ENCODE measurements around the gene KCNJ12.
"Not testable (repeated sequence)": the region's sequence is repeated elsewhere in the genome, so short reads cannot be mapped to it uniquely, and the experiment has no call there.

KCNJ12 gene

DNA sequence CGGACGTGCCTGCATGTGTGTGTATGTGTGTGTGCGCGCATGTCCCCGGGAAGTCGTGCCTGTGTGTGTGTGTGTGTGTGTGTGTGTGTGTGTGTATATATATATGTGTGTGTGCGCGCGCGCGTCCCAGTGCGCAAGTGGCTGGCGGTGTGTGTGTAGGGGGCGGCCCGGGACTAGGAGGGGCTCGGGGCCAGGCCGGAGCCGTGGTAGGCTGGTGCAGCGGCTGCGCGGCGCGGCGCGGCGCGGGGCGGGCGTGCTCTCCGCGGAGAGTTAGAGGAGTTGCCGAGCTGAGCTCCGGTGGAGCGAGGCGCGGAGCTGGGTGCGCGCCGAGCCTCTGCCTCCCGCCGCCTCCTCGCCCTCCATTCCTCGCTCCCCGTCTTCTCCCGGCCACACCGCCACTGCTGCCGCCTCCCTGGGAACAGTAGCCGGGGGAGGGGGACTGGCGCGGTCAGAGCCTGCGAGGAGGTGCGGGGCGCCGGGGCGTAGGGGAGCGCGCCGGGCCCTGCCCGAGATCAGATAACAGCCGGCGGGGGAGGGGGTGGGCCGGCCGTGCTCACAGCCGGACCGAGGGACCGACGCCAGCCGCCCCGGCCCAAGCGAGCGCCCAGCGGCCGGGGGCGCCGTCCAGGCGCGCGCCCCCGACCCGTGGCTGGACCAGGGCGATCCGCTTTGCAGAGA is at the start of gene KCNJ12:
KCNJ12 (plus strand) TSS at position 277 of the 678 bp plus-strand sequence. CDS start 38,986 bp downstream, outside the sequence.
- peak within 1 kb of the TSS; percentile 51 for H3K4me3 ChIP-seq (ENCODE audit: low read depth, low read length)

DNA sequence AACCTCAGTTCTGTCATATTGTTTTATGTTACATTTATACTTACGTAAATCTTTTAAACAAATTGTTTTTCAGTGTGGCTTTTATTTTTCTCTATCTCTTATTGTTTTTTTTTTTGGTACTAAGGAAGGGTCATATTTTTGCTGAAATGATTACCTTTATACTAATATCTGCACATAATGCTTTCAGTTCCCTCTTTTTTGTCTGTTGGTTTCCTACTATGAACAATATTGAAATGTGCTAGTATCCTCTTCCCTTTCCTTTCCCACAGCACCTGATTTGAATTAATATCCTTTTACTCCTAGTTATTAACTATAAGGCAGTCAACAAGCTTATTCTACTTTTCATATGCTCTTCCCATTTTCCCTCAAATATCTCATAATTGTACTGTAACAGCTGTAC is 48.2 kb upstream of the KCNJ12 start:
- H3K4me3 ChIP-seq (ENCODE audit: low read depth, low read length), result not testable (repeated sequence)

DNA sequence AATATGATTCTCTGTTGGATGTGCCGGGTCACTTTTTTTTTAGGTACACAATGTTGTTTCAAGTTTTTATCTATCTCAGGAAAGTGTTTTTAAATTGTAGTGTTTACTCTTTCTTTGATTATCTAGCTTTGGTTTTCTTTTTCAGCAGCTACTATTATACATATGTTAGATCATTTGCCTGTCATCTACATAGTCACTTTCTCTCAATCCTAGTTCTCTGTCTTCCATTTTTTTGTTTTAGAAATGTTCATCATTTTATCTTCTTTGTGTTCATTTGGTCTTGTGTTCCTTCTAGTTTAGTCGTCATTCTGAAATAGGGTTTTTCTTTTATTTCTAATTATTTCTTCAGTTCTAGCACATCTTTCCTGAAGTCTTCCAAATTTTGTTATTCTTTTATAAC is 47.4 kb upstream of the KCNJ12 start:
- H3K4me3 ChIP-seq (ENCODE audit: low read depth, low read length), result not testable (repeated sequence)

DNA sequence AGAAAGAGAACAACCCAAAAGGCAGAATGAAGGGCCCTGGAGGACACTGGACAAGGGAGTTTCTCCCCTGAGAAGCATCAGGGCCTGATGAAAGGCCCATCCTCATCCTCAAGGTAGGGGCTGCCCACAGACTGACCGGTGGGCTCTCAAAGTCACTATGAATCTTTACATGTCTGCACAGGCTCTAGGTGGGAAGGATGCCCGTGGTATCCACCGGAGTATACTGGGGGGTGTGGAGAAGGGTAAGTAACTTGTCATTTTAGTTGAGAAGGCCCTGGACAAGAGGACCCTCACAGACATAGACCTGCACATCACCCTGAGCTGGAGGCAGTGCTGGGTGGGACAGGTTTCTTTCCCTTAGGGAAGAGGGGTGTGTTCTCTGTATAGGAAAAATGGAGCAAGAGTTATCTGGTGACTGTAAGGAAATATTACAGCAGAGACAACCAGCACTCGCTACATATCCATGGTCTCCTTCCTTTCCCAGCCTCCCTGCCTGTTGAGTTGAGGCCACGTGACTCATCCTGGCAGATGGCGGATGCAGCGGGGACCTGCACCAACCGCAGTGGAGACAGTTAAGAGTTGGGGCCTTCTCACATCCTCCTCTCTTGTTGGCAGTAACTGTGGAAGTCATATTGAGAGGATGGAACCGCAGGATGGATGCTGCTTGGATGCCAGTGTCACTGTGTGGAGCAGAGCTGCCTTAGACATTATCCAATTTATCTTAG is 45.6 kb upstream of the KCNJ12 start:
- H3K4me3 ChIP-seq (ENCODE audit: low read depth, low read length), result no peak overlapping the region

DNA sequence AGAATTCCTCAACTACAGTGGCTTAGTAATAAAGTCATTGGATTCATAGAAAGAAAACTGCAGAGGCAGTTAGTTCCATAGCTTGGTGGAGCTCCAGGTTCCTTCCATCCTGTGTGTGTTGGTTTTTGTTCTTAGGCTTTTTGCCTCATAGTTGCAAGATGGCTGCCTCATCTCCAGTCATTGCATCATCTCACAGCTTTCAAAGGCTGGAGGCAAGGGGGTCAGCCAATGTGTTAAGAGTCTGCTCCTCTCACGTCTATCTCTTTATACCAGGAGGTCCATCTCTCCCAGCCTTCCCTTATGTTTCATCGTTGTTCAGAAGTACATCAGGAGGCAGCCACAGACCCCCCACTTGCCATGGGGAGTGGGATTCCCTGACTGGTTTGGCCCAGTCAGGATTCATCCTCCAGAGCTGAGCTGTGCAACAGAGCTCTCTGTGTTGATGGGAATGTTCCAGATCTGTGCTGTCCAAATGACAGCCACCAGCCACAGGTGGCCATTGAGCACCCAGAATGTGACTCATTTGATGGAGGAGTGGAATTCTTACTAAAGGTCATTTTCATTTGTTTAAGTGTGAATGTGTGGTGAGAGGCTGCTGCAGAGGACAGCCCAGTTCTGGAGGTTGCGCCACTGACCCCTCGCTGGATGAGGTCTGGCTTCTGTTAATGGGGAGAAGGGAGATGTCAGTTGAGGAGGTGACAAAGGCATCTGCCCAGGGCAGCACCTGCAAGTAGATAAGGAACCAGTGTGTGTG is 39.4 kb upstream of the KCNJ12 start:
- H3K4me3 ChIP-seq (ENCODE audit: low read depth, low read length), result not testable (repeated sequence)

DNA sequence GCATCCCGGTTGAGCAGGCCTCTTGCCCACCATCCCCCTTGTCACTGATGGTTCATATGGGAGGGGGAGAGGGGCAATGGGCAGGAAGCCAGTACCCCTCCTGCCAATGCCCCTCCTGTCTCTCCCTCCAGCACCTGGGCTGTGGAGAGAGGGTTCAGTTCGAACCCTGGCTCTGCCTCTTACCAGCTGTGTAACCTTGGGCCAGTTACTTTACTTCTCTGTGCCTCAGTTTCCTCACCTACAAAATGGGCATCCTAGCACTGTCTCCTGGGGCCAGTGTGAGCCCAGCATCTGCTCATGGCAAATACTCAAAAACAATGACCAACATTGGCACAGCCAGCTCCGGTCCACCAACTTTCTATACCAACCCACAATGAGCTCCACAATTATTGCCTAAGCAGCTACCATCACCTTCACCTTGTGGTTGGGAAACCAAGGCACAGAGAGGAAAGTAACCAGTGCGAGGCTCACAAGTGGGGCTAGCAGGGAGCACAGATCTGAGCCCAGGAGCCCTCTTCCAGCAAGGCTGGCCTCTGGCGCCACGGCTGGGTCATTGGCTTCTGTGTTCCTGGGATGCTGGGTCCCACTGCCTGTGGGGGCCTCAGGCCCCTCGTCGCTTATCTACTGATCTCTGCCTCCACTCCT is 38.1 kb upstream of the KCNJ12 start:
- not testable (repeated sequence) for H3K4me3 ChIP-seq (ENCODE audit: low read depth, low read length)

DNA sequence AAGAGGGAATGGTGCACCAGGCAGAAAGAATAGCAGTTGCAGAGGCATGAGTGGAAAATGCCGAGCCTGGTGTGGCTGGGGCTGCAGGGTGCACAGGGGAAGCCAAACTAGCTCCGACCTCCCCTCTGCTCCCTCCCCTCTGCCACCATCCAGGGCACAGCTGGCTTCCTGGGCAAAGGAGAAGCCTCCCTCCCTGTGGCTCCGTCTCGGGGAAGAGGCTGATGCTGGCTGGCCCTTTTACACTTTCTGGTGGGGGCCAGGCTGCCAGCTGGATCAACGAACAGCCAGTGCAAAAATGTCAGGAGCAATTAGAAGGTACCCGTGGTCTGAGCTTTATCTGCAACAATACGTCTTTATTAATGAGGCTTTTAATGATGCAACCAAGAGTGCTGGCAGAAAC is 37.1 kb upstream of the KCNJ12 start:
- no peak overlapping the region for H3K4me3 ChIP-seq (ENCODE audit: low read depth, low read length)

DNA sequence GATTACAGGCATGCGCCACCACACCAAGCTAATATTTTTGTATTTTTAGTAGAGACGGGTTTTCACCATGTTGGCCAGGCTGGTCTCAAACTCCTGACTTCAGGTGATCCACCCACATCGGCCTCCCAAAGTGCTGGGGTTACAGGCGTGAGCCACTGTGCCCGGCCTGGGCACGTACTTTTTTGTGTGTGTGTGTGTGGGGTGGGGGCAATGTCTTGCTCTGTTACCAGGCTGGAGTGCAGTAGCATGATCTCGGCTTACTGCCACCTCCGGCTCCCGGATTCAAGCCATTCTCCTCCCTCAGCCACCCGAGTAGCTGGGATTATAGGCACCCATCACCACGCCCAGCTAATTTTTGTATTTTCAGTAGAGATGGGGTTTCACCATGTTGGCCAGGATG is 36.6 kb upstream of the KCNJ12 start:
- H3K4me3 ChIP-seq (ENCODE audit: low read depth, low read length), result not testable (repeated sequence)

DNA sequence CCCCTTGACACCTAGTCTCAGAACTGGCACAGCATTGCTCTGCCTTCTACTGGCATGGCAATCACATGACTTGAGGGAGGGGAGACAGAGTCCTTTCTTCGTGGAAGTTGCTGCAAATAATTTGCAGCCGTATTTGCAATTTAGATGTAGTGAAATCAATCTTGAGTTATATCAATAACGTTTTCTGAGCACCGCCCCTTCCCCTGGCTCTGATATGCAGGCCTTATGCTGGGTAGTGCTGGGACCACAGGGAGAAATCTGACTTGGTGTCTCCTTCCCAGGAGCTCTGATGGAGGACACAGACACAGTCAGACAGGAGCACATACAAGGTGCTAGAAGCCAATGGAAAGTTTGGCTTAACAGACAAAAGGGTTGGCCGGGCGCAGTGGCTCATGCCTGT is 35.8 kb upstream of the KCNJ12 start:
- not testable (repeated sequence) for H3K4me3 ChIP-seq (ENCODE audit: low read depth, low read length)

DNA sequence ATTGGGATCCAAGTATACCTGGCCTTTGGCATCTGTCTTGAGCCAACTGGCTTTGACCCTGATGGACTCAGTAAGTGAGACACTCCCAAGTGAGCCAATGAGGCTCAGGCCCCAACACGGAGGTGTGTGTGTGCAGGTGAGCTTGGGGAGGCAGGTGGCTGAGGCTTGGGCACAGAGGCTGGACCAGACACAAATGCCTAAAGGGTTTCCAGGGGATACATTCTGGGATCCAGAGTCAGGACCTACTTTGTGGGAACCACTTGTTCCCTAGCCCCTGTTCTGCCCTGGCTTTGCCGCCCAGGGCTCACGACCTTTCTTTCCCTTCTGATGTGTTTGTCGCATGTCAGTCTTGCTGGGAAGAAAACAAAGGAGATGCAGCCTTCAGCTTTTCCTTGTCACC is 34.9 kb upstream of the KCNJ12 start:
- not testable (repeated sequence) for H3K4me3 ChIP-seq (ENCODE audit: low read depth, low read length)

DNA sequence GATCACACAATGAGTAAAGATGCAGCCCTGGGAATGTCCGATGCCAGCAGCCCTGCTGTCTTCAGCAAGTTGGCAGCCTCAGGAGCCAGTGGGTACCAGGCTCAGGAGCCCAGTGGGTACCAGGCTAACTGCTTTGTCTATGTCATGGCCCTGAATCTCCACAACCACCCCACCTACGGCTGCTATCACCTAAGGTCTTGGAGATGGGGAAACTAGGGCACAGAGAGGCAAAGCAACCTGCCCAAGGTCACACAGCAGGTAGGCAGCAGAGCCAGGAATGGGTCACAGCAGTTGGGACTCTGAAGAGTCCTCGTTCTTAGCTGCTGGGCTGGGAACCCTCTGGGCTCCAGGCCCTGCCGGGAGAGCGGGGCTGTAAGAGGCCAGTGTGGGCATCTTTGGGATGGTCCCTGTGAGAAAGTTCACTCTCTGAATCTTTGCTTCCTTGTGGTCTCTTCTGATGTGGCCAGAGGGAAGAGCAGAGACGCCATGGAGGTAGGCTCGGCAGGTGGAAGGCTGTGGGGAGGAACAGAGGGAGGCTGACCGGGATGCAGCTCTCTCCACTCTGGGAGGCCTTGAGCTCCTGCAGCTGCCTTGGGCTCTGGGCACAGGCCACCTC is 34.1 kb upstream of the KCNJ12 start:
- not testable (repeated sequence) for H3K4me3 ChIP-seq (ENCODE audit: low read depth, low read length)

DNA sequence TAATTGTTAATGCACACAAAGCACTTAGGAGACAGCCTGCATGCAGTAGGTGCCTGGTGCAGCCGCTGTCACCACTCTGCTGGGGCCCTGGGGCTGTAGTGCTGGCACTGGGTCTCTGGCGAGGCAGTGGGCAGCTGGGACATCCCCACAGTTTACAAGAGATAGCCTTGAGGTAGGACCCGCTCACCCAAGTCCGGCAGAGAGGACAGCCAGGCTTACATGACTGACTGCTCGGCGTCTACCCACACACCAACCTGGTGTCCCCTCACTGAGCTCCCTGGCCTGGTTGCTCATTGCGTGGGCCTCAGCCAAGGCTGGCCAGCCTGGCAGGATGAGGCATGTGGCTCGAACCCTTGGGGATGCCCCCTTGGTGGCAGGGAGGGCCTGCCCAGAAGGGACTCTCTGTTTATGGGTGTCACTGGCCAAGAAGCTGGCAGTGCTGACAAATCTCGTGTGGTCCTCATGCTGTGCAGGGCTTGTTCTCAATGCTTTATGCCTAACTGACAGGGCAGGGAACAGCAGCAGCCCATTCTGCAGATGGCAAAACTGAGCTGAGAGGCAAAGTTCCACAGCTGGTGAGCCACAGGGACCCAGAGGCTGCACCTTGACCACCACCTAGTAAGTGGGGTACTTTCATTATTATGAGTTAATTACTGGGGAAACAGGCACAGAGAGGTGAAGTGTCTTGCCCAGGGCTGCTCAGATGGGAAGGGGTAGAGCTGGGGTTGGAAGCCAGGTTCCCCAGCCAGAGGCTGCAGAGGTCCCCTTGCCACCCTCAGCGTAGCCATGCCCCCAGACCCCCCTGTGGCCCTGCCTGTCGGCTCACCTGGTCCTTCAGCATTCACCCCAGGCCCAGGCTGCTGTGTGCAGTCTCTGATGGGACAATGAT is 32.9 kb upstream of the KCNJ12 start:
- H3K4me3 ChIP-seq (ENCODE audit: low read depth, low read length), result not testable (repeated sequence)

DNA sequence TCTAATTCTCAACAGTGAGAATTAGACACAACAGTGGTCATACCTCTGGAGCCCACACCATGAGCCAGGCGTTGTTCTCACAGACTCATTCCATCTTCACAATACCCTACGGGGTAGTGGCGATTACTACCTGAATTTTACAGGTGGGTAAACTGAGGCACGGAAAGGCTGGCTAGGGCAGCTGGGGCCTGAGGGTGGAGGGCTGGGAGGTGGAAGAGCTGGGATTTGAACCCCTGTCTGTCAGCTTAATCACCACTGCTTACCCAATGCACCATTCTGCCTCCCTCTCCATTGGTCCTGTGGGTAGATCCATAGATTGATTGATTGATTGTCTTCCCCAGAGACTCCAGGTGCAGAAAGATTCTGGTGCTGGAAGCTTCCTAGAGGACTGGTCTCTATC is 31.4 kb upstream of the KCNJ12 start:
- not testable (repeated sequence) for H3K4me3 ChIP-seq (ENCODE audit: low read depth, low read length)

DNA sequence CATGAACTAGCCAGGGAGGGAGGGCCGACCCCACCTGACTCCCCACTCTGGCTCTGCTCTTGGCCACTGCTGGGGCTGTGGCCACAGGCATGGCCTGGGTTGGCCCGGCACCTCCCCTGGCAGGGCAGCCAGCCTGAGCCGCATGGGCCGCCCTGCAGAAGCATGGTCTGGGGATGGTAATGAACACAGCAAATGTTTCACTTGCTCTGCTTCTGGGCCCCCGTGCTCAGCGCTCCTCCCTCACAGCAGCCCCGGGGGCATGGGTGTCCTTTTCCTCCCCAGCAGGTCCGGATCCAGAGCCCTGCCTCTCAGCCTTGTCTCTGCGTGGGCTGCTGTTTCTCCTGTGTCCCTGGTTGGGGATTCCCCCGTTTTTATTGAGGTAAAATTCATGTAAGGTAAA is 30.9 kb upstream of the KCNJ12 start:
- H3K4me3 ChIP-seq (ENCODE audit: low read depth, low read length), result no peak overlapping the region

DNA sequence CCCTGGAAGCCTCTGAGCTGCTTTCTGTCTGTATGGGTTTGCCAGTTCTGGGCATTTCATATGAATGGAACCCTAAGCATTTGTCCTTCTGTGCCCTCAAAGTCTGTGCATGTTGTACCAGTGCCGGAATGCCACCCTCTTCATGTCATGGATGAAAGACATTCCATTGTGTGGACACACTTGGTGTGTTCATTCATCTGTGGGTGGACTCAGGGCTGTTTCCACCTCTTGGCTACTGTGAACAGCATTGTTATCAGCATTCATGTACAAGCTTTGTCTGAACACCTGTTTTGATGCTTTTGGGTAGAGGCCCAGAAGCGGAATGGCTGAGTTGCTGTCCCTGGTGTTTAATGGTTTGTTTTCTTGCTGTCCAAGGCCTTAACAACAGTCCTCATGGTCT is 30.1 kb upstream of the KCNJ12 start:
- H3K4me3 ChIP-seq (ENCODE audit: low read depth, low read length), result not testable (repeated sequence)

DNA sequence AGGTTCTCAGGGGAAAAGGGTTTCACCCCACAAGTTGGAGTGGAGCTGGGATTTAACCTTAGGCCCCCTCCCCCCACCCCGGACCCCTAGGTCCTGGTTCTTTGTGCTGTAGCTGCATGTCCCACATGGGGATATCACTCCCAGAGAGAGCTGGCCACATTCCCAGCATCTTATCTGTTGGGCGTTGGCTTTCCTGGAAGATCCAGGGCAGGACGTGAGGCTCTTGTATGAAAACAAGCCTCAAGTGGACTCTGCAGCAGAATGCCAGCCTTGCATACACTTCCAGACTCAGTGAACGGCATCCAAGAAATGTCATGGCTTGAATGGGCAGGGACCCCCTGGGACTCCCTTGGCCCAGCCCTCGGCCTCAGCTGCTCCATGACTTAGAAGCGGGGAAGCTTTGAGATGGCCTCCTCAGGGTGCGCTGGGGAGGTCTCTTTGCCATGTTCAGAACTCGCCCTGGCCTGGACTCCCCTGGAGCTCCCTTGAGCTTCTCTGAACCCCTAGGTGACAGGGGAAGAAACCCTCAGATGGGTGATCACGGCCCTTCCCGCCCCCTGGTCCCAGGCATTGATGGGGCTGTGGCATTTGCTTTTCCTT is 29.4 kb upstream of the KCNJ12 start:
- not testable (repeated sequence) for H3K4me3 ChIP-seq (ENCODE audit: low read depth, low read length)

DNA sequence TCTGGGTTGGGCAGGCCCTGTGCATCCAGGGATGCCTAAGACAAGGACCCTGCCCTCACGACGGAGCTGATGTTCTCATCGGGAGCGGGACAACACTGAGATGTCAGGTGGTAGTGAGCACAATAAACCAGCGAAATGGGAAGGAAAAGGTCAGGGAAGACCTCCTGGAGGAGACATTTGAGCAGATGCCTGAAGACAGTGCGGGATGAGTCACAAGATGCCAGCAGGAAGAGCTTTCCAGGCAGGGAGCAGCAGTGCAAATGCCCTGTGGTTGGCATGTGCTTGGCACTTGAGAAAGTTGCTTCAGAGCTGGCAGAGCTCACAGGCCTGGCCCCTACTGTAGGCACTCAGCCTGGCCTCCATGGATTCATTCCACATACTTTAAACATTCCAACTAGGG is 28.5 kb upstream of the KCNJ12 start:
- not testable (repeated sequence) for H3K4me3 ChIP-seq (ENCODE audit: low read depth, low read length)

DNA sequence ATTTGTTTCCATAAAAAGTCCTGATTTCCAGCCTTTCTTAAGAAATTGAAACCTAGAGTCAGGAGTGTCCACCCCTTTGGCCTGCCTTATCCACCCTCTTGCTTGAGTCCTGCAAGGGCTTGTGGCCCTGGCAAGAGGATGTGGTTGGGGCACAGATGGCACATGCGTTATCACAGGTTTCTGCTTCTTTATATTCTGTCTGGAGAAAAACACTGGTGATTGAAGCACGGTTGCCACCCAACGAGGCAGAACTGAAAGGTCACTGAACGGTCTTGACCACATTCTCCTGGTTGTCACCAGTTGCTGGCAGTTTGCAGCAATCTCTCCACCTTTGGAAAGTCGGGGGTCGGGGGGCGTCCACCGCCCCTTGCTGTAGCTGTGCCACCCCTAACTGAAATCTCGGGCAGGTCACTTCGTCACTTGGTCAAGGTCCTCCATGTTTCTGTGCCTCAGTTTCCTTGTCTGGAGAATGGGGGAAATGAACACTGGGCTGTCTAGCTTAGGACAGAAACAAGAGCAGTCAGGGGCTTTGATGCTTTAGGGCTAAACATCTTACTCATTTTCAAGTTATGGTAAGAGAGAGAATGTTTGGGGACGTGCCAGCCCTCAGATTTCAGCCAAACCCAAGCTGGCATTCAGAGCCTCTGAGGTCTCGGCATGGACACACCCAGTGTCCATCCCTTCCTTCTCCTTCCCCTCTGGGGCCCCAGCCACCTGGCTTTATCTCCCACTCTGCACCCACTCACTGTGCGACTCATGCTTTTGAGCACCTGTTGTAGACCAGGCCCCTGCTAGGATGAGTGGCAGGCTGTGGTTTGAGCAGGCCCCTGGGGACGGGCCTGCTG is 27.9 kb upstream of the KCNJ12 start:
- H3K4me3 ChIP-seq (ENCODE audit: low read depth, low read length), result not testable (repeated sequence)

DNA sequence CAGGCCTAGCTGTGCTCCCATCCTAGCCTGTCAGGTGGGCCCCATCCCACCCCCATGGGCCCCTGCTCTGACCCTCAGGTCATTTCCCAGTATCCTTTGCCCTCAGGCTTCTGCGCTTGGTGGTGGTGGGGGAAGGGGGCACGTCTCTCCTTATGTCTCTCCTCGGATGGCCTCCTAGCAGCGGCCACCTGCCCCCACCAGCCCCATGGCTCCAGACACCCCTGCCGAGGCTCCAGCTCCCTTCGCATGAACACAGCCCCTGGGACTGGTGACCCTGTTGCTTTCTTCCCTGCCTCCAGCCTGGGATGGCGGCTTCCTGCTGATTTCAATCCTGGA is 27.3 kb upstream of the KCNJ12 start:
- H3K4me3 ChIP-seq (ENCODE audit: low read depth, low read length), result not testable (repeated sequence)
